ENCODE results near the gene NFATC2. TPM values are rescaled to one million over a fixed set of nuclear protein-coding genes. Genes with fewer than 3 reads are reported as not detected.

Gene NFATC2
- total and polyA plus RNA-seq, 2 of the 4 experiments (the other 2 are of a cell fraction) = 0.18 to 0.38 TPM

DNA sequence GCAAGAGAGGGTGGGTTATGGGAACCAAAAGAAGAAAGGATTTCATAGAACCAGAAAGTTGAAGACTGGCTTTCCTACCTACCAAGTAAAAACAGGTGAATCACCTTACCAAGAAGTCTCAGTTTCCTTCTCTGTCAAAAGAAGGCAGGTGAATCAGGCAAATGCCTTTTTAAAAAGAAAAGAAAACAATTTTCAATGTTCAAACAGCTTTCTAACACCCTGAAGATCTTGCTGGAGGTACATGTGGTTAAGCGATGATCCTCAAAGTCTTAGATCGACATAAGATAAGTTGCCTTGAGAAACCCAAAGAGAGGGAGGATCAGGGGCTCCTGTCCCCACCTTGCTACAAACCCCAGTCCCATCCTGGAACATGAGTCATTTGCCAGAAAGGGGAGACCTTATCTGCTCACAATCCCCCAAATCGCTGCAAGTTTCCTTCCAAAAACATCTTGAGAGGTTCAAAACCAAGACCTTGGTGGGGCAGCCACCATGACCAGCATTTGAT is 71.6 kb downstream of the NFATC2 start:
- Histone ChIP-seq H3K4ac (ENCODE audit: low read depth, low read length) (no peak overlapping the region), H2BK15ac (ENCODE audit: low read depth, low read length) (no peak overlapping the region), H3K4me1 (ENCODE audit: control insufficient read depth, insufficient read depth, low read length) (no peaks in the 10 kb centered on the region; the same call in 1 of the 2 replicates), H3K4me2 (ENCODE audit: low read depth, low read length) (no peak overlapping the region), H3K23ac (ENCODE audit: low read depth, low read length) (no peak overlapping the region), H4K8ac (ENCODE audit: low read depth in 2 of 2, low read length in 2 of 2) (no peak overlapping the region), H2AFZ (replicated peaks; ENCODE audit: low read length, poor library complexity) (no peak overlapping the region), H2BK120ac (ENCODE audit: low read depth, low read length) (no peak overlapping the region), H4K5ac (ENCODE audit: low read depth, low read length) (no peak overlapping the region), H3K4me3 (ENCODE audit: insufficient read depth, low read depth, low read length) (no peak overlapping the region), H3K56ac (ENCODE audit: extremely low read depth, insufficient read depth, low read length) (no peak overlapping the region), H4K91ac (ENCODE audit: insufficient read depth, low read depth, low read length) (no peak overlapping the region), H3K14ac (replicated peaks; ENCODE audit: low read depth, low read length) (no peak overlapping the region), H2BK20ac (ENCODE audit: low read depth, low read length) (no peak overlapping the region), H2AK9ac (replicated peaks; ENCODE audit: low read depth, low read length, poor library complexity) (no peak overlapping the region), H3K27me3 (ENCODE audit: control insufficient read depth, insufficient read depth, low read length) (no peaks in the 10 kb centered on the region), H3K79me1 (ENCODE audit: low read depth in 1 of 2, low read length in 2 of 2) (no peaks in the 10 kb centered on the region), H3K9me3 (ENCODE audit: control insufficient read depth, insufficient read depth, low read length) (no peaks in the 10 kb centered on the region), H3K27ac (ENCODE audit: insufficient read depth, low read length) (no peak overlapping the region), H2AK5ac (ENCODE audit: low read depth, low read length) (no peak overlapping the region), H4K20me1 (ENCODE audit: insufficient read depth, low read length) (no peaks in the 10 kb centered on the region), H2BK5ac (ENCODE audit: low read depth, low read length, poor library complexity, severe bottlenecking) (no peak overlapping the region), H3K18ac (ENCODE audit: low read depth, low read length) (no peak overlapping the region), H3K9me1 (ENCODE audit: insufficient read depth, low read length) (no peaks in the 10 kb centered on the region), H3K36me3 (ENCODE audit: control insufficient read depth, insufficient read depth, low read length) (no peaks in the 10 kb centered on the region), H3K9ac (ENCODE audit: low read depth, low read length) (no peak overlapping the region)
- intact Hi-C loops (cut with micrococcal nuclease) (no loop called here), dilution Hi-C loops (cut with HindIII; ENCODE audit: low sequenced_read_pairs, unreplicated experiment) (no loop called here), in situ Hi-C loops (cut with MboI; ENCODE audit: low sequenced_read_pairs) (no loop called here)
- ATAC-seq (ENCODE audit: low read depth) (no peak), DNase-seq (no peak)
- TF ChIP-seq, protein P1, sequence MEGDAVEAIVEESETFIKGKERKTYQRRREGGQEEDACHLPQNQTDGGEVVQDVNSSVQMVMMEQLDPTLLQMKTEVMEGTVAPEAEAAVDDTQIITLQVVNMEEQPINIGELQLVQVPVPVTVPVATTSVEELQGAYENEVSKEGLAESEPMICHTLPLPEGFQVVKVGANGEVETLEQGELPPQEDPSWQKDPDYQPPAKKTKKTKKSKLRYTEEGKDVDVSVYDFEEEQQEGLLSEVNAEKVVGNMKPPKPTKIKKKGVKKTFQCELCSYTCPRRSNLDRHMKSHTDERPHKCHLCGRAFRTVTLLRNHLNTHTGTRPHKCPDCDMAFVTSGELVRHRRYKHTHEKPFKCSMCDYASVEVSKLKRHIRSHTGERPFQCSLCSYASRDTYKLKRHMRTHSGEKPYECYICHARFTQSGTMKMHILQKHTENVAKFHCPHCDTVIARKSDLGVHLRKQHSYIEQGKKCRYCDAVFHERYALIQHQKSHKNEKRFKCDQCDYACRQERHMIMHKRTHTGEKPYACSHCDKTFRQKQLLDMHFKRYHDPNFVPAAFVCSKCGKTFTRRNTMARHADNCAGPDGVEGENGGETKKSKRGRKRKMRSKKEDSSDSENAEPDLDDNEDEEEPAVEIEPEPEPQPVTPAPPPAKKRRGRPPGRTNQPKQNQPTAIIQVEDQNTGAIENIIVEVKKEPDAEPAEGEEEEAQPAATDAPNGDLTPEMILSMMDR (conservative IDR thresholded peaks at IDR 0.05; ENCODE audit: low read depth, low read length) = no peak
- TF ChIP-seq CEBPB (IDR thresholded peaks at IDR 0.05; ENCODE audit: low read depth, low read length) (no peak), RAD21 (IDR thresholded peaks at IDR 0.05; ENCODE audit: low read length) (no peak), FOS (IDR thresholded peaks at IDR 0.05; ENCODE audit: low read depth, low read length) (no peak), MAFK (IDR thresholded peaks at IDR 0.05; ENCODE audit: low read depth, low read length) (no peak), BHLHE40 (IDR thresholded peaks at IDR 0.05; ENCODE audit: low read depth, low read length) (no peak), POLR2A (IDR thresholded peaks at IDR 0.05; ENCODE audit: low read depth, low read length) (no peak), MAZ (IDR thresholded peaks at IDR 0.05; ENCODE audit: borderline replicate concordance, low read depth, low read length) (no peak), SMC3 (IDR thresholded peaks at IDR 0.05; ENCODE audit: low read depth, low read length) (no peak), MXI1 (IDR thresholded peaks at IDR 0.05; ENCODE audit: borderline replicate concordance, low read depth, low read length) (no peak)
- TF ChIP-seq, protein P2, sequence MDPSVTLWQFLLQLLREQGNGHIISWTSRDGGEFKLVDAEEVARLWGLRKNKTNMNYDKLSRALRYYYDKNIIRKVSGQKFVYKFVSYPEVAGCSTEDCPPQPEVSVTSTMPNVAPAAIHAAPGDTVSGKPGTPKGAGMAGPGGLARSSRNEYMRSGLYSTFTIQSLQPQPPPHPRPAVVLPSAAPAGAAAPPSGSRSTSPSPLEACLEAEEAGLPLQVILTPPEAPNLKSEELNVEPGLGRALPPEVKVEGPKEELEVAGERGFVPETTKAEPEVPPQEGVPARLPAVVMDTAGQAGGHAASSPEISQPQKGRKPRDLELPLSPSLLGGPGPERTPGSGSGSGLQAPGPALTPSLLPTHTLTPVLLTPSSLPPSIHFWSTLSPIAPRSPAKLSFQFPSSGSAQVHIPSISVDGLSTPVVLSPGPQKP (IDR thresholded peaks at IDR 0.05; ENCODE audit: borderline replicate concordance, low read depth, low read length) = no peak
- TF ChIP-seq, protein P3, sequence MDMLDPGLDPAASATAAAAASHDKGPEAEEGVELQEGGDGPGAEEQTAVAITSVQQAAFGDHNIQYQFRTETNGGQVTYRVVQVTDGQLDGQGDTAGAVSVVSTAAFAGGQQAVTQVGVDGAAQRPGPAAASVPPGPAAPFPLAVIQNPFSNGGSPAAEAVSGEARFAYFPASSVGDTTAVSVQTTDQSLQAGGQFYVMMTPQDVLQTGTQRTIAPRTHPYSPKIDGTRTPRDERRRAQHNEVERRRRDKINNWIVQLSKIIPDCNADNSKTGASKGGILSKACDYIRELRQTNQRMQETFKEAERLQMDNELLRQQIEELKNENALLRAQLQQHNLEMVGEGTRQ (IDR thresholded peaks at IDR 0.05; ENCODE audit: low read depth, low read length) = no peak
- CTCF ChIA-PET = no interaction called here
- WGBS, 2 experiments (ENCODE audit: extremely low coverage in 2 of 2, insufficient read length in 1 of 2) = no CpG with 5 or more reads among the region's 3 CpGs
- POLR2A ChIA-PET (ENCODE audit: unreplicated experiment) = no interaction called here
- no TSS peak for BruUV-seq (replicated peaks)

Data from IMR-90 (cell line).